ENCODE results near the gene MINDY3. TPM values are rescaled to one million over a fixed set of nuclear protein-coding genes. Genes with fewer than 3 reads are reported as not detected.

Gene MINDY3
- total RNA-seq, 1 experiment from 2014 or later, result 10.8 TPM

GRCh38 chr10:15869935-15870334, 9.6 kb upstream of the MINDY3 start:
- H4K20me1 ChIP-seq (ENCODE audit: insufficient read depth), result no peaks in the 10 kb centered on the region
- H3F3A ChIP-seq (ENCODE audit: insufficient read depth, low read depth), result no peaks in the 10 kb centered on the region
- no peak for TF ChIP-seq CTCF (conservative IDR thresholded peaks at IDR 0.05)
- TF ChIP-seq EZH2 (IDR thresholded peaks at IDR 0.05; ENCODE audit: low read depth), result no peak
- no peak for DNase-seq
- no peaks in the 10 kb centered on the region for H3K36me3 ChIP-seq (ENCODE audit: low read depth)
- H3K9me2 ChIP-seq (ENCODE audit: insufficient read depth), result no peaks in the 10 kb centered on the region
- no peak overlapping the region for H3K4me2 ChIP-seq
- ChIA-PET CTCF (no interaction called here), POLR2A (ENCODE audit: unreplicated experiment) (no interaction called here)
- intact Hi-C loops (cut with micrococcal nuclease; ENCODE audit: unreplicated experiment), result no loop called here
- no peak overlapping the region for H3K27ac ChIP-seq
- no peak overlapping the region for H2AFZ ChIP-seq
- BruUV-seq (replicated peaks), result no TSS peak
- no peaks in the 10 kb centered on the region for H3K4me1 ChIP-seq (replicated peaks; ENCODE audit: insufficient read depth)
- no peaks in the 10 kb centered on the region for H3K79me2 ChIP-seq (ENCODE audit: low read depth)
- no peaks in the 10 kb centered on the region for H3K9me3 ChIP-seq (ENCODE audit: insufficient read depth, low read depth)
- H3K4me3 ChIP-seq, result no peak overlapping the region
- H3K27me3 ChIP-seq (ENCODE audit: insufficient read depth, low read depth), result peaks cover 37% of the 10 kb centered on the region

GRCh38 chr10:15868006-15868405, 7.7 kb upstream of the MINDY3 start:
- no peaks in the 10 kb centered on the region for H3K79me2 ChIP-seq (ENCODE audit: low read depth)
- intact Hi-C loops (cut with micrococcal nuclease; ENCODE audit: unreplicated experiment), result no loop called here
- no peaks in the 10 kb centered on the region for H3K9me3 ChIP-seq (ENCODE audit: insufficient read depth, low read depth)
- H3K27ac ChIP-seq, result no peak overlapping the region
- H3K9me2 ChIP-seq (ENCODE audit: insufficient read depth), result no peaks in the 10 kb centered on the region
- no peaks in the 10 kb centered on the region for H3K36me3 ChIP-seq (ENCODE audit: low read depth)
- no peak for DNase-seq
- peaks cover 51% of the 10 kb centered on the region for H3K27me3 ChIP-seq (ENCODE audit: insufficient read depth, low read depth)
- no peak overlapping the region for H3K4me2 ChIP-seq
- ChIA-PET POLR2A (ENCODE audit: unreplicated experiment) (no interaction called here), CTCF (no interaction called here)
- no peak overlapping the region for H3K4me3 ChIP-seq
- no peaks in the 10 kb centered on the region for H3F3A ChIP-seq (ENCODE audit: insufficient read depth, low read depth)
- H2AFZ ChIP-seq, result no peak overlapping the region
- TF ChIP-seq EZH2 (IDR thresholded peaks at IDR 0.05; ENCODE audit: low read depth), result no peak
- TF ChIP-seq CTCF (conservative IDR thresholded peaks at IDR 0.05), result no peak
- no peaks in the 10 kb centered on the region for H4K20me1 ChIP-seq (ENCODE audit: insufficient read depth)
- H3K4me1 ChIP-seq (replicated peaks; ENCODE audit: insufficient read depth), result no peaks in the 10 kb centered on the region
- no TSS peak for BruUV-seq (replicated peaks)

GRCh38 chr10:15865304-15865703, 5.0 kb upstream of the MINDY3 start:
- H3K27me3 ChIP-seq (ENCODE audit: insufficient read depth, low read depth), result peaks cover 51% of the 10 kb centered on the region
- H3K79me2 ChIP-seq (ENCODE audit: low read depth), result no peaks in the 10 kb centered on the region
- no peaks in the 10 kb centered on the region for H3F3A ChIP-seq (ENCODE audit: insufficient read depth, low read depth)
- intact Hi-C loops (cut with micrococcal nuclease; ENCODE audit: unreplicated experiment), result no loop called here
- TF ChIP-seq CTCF (conservative IDR thresholded peaks at IDR 0.05) (no peak), EZH2 (IDR thresholded peaks at IDR 0.05; ENCODE audit: low read depth) (no peak)
- no peaks in the 10 kb centered on the region for H3K36me3 ChIP-seq (ENCODE audit: low read depth)
- H3K4me3 ChIP-seq, result no peak overlapping the region
- H3K4me2 ChIP-seq, result no peak overlapping the region
- H3K9me2 ChIP-seq (ENCODE audit: insufficient read depth), result no peaks in the 10 kb centered on the region
- no peak overlapping the region for H2AFZ ChIP-seq
- POLR2A ChIA-PET (ENCODE audit: unreplicated experiment), result no interaction called here
- peaks cover 4% of the 10 kb centered on the region; the same call in 1 of the 2 replicates for H3K4me1 ChIP-seq (replicated peaks; ENCODE audit: insufficient read depth)
- peaks cover 13% of the 10 kb centered on the region for H3K9me3 ChIP-seq (ENCODE audit: insufficient read depth, low read depth)
- CTCF ChIA-PET, result no interaction called here
- BruUV-seq (replicated peaks), result no TSS peak
- H4K20me1 ChIP-seq (ENCODE audit: insufficient read depth), result no peaks in the 10 kb centered on the region
- DNase-seq, result no peak
- H3K27ac ChIP-seq, result no peak overlapping the region
